ENCODE data around the gene CLIP2.
"Not testable (repeated sequence)": the region's sequence is repeated elsewhere in the genome, so short reads cannot be mapped to it uniquely, and the experiment has no call there.

Gene CLIP2

DNA sequence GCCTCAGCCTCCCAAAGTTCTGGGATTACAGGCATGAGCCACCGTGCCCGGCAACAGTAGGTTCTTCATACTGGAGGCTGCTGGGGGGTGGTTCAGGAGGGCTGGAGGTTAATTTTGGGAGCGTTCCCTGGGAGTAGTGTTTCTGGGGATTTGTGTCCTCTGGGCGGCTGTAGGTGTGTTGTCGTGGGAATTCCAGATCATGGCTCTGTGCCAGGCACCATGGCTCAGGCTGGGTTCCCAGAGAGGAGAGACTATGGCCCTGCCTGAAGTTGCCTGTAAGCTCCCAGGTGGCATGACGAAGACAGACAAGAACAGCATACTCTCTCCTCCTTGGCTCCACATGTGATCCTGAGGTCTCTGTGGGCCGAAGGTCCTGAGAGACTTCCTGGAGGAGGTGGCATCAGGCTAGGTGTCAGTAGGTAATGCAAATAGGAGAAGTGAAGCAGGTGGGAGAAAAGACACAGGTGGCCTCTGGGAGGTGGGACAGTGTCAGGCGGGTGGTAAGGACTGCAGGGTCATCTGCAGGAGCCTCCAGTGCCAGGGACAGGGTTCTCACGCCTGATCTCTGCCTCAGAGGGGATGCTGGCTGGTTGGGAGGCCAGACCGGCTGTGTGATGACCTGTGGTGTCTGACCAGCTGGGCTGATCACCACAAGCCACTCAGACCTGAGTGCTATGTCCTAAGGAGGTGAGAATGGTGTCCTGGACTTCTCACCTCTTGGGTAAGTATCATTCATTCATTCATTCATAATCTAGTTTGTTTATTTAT is 18.7 kb downstream of the CLIP2 start:
- TF ChIP-seq, protein P1, sequence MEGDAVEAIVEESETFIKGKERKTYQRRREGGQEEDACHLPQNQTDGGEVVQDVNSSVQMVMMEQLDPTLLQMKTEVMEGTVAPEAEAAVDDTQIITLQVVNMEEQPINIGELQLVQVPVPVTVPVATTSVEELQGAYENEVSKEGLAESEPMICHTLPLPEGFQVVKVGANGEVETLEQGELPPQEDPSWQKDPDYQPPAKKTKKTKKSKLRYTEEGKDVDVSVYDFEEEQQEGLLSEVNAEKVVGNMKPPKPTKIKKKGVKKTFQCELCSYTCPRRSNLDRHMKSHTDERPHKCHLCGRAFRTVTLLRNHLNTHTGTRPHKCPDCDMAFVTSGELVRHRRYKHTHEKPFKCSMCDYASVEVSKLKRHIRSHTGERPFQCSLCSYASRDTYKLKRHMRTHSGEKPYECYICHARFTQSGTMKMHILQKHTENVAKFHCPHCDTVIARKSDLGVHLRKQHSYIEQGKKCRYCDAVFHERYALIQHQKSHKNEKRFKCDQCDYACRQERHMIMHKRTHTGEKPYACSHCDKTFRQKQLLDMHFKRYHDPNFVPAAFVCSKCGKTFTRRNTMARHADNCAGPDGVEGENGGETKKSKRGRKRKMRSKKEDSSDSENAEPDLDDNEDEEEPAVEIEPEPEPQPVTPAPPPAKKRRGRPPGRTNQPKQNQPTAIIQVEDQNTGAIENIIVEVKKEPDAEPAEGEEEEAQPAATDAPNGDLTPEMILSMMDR (IDR thresholded peaks at IDR 0.05; ENCODE audit: borderline replicate concordance, insufficient read depth, low read depth, low read length), result no peak

DNA sequence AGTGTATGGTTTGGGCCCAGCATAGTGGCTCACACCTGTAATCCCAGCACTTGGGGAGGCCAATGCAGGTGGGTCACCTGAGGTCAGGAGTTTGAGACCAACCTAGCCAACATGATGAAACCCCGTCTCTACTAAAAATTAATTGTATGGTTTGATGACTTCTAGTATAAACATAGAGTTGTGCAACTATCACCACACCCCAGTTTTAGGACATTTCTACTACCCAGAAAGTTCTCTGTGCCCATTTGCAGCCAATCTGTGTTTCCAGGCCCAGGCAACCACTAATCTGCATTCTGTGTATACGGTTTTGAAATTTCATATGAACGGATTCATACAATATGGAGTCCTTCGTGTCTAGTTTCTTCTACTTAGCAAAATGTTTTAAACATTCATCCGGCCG is 20.0 kb downstream of the CLIP2 start:
- no peak overlapping the region for H3K4me3 ChIP-seq (ENCODE audit: low read depth, low read length)
- TF ChIP-seq, protein P1 (IDR thresholded peaks at IDR 0.05; ENCODE audit: borderline replicate concordance, insufficient read depth, low read depth, low read length), result no peak

More for the DNA sequence above, 18.7 kb downstream of the CLIP2 start:
- no peak overlapping the region for H3K4me3 ChIP-seq (ENCODE audit: low read depth, low read length)

DNA sequence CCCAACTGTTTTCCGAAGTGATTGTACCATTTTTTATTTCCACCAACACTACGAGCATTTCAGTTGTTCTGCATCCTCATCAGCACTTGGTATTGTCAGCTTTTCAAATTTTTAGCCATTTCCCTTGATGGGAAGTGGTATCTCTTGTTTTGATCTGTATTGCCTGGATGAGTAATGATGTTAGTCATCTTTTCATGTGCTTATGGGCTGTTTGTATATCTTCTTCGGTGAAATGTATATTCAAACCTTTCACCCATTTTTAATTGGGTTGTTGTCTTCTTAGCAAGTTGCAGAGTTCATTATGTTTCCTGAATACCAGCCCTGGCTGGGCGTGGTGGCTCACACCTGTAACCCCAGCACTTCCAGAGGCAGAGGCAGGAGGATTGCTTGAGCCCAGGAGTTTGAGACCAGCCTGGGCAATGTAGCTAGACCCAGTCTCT is 22.1 kb downstream of the CLIP2 start:
- TF ChIP-seq, protein P1 (IDR thresholded peaks at IDR 0.05; ENCODE audit: borderline replicate concordance, insufficient read depth, low read depth, low read length), result no peak

DNA sequence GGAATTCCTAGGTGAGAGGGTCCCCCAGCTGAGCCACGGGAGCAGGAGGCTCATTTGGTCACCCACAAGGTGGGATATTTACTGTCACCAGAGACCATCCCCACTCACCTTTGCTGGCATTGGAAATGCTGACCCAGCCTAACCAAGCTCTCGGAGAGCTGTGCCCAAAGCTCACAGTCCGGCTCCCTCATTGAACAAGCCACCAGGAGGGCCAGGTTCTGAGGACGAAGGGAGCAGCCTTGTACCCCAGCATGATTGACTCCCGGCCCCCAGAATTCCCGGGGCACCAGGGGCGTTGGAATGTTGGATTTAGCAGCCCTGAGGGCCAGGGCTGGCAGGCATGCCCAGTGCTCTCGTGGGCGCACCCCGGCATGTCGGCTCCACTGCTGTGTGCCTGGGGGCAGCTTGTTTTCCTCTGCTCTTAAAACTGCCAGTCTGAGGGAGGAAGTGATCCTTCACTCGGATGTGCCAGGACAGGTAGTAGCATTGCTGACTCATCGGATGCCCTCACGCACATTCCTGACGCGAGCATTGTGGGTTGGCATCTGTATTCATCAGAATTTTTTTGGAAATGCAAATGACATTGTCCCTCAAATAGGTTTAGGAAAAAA is 23.3 kb downstream of the CLIP2 start:
- H3K4me3 ChIP-seq (ENCODE audit: low read depth, low read length), result no peak overlapping the region
- TF ChIP-seq, protein P1 (IDR thresholded peaks at IDR 0.05; ENCODE audit: borderline replicate concordance, insufficient read depth, low read depth, low read length), result no peak

More for the DNA sequence above, 22.1 kb downstream of the CLIP2 start:
- no peak overlapping the region for H3K4me3 ChIP-seq (ENCODE audit: low read depth, low read length)

DNA sequence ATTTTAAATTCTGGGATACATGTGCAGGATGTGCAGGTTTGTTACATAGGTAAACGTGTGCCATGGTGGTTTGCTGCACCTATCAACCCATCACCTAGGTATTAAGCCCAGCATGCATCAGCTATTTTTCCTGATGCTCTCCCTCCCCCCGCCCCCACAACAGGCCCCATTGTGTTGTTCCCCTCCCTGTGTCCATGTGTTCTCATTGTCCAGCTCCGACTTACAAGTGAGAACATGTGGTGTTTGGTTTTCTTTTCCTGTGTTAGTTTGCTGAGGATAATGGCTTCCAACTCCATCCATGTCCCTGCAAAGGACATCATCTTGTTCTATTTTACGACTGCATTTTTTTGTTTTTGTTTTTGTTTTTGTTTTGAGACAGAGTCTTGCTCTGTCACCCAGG is 26.7 kb downstream of the CLIP2 start:
- H3K4me3 ChIP-seq (ENCODE audit: low read depth, low read length), result not testable (repeated sequence)

DNA sequence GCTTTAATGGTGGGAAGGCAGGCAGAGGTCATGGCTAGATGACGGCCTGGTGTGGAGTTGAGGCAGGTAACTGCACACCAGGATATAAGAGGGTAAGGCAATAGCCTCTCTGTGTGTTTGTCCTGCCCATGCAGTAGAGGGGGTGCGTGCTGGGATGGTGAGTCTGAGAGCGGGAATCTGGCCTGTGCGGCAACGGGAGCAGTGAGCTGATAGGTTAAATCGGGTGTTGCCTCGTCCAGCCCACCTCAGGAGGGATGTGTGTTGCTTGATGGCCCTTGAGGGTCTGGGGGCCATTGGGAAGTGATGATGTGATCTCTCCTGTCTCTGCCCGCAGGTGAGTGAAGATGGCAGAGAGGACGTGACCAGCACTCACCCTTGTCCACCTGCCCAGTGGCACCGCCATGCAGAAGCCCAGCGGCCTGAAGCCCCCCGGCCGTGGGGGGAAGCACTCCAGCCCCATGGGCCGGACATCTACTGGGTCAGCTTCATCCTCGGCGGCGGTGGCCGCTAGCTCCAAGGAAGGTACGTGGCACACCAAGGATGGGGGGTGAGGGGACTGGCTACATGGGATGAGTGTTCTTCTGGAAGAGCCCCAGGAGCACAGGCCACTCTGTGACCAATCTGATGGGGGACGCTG is 28.1 kb downstream of the CLIP2 start:
- H3K4me3 ChIP-seq (ENCODE audit: low read depth, low read length), result no peak overlapping the region
- TF ChIP-seq, protein P1 (IDR thresholded peaks at IDR 0.05; ENCODE audit: borderline replicate concordance, insufficient read depth, low read depth, low read length), result no peak

DNA sequence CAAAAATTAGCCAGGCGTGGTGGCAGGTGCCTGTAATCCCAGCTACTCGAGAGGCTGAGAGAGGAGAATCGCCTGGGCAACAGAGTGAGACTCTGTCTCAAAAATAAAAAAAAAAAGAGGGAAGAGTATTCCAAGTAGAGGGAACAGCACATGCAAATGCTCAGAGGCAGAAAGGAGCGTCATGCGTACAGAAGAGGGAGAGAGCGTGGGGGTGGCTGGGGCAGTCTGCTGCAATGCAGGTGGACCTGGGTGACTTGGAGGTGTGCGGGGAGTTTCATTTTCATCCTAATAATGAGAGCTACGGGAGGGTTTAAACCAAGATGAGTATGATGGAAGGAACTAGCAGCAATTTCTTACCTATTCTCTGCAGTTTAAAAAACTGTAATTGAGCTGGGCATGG is 28.8 kb downstream of the CLIP2 start:
- TF ChIP-seq, protein P1 (IDR thresholded peaks at IDR 0.05; ENCODE audit: borderline replicate concordance, insufficient read depth, low read depth, low read length), result no peak
- H3K4me3 ChIP-seq (ENCODE audit: low read depth, low read length), result no peak overlapping the region
